H1 (cell line): ENCODE measurements around the gene BCHE. TPM values are rescaled to one million over a fixed set of nuclear protein-coding genes. Genes with fewer than 3 reads are reported as not detected.

Experiments
- CTCF ChIA-PET: fragments of 300-600 bp; sonication (Branson Sonifier 250); formaldehyde crosslinking; loops from one replicate; lab custom pipeline; 2021; ENCODE audit not compliant: partially characterized antibody; lab: Charles Lee
- POLR2A ChIA-PET: fragments of 300-600 bp; sonication (Branson Sonifier 250); formaldehyde crosslinking; loops from one replicate; lab custom pipeline; 2021; ENCODE audit warnings: inconsistent platforms; ENCODE audit not compliant: partially characterized antibody; lab: Charles Lee
- DNase-seq, 2 experiments: peaks; one replicate each; pipeline versions ENCODE4 v3.0.0 to v3.0.0-alpha.2; 2010 to 2022; ENCODE audit warnings: low spot score in 2 of 2, low read depth in 1 of 2, mixed read lengths in 1 of 2
- FAIRE-seq: peaks from 2 replicates; lab custom pipeline; 2011; peaks lifted over from hg19 to GRCh38; lab: Jason Lieb, UNC
- H2AFZ ChIP-seq: 2 replicates; pipeline ENCODE4 v1.8.1; 2012; ENCODE audit warnings: low read length, inconsistent platforms
- H2AK5ac ChIP-seq: 2 replicates; pipeline ENCODE4 v1.6.1; 2013; ENCODE audit warnings: low read depth, low read length
- H2BK120ac ChIP-seq: replicated peaks from 2 replicates; pipeline ENCODE3; 2013; ENCODE audit warnings: low read depth, low read length, inconsistent platforms
- H2BK12ac ChIP-seq: 2 replicates; pipeline ENCODE4 v1.6.1; 2013; ENCODE audit warnings: low read depth, low read length
- H2BK15ac ChIP-seq: 2 replicates; pipeline ENCODE4 v1.6.1; 2013; ENCODE audit warnings: low read length
- H2BK20ac ChIP-seq: 2 replicates; pipeline ENCODE4 v1.6.1; 2013; ENCODE audit warnings: low read length
- H2BK5ac ChIP-seq: 2 replicates; pipeline ENCODE4 v1.6.1; 2013; ENCODE audit warnings: low read depth, low read length
- H3K14ac ChIP-seq: 2 replicates; pipeline ENCODE4 v1.6.1; 2013; ENCODE audit warnings: inconsistent platforms; ENCODE audit not compliant: insufficient read length
- H3K18ac ChIP-seq: 2 replicates; pipeline ENCODE4 v1.6.1; 2013; ENCODE audit warnings: low read length; ENCODE audit errors: extremely low read depth
- H3K23ac ChIP-seq: 2 replicates; pipeline ENCODE4 v1.6.1; 2013; ENCODE audit warnings: inconsistent platforms; ENCODE audit not compliant: insufficient read length
- H3K23me2 ChIP-seq: 2 replicates; pipeline ENCODE4 v1.6.1; 2013; ENCODE audit warnings: low read depth, low read length
- H3K27ac ChIP-seq: 2 replicates; pipeline ENCODE4 v1.6.1; 2011; ENCODE audit warnings: low read depth, low read length, inconsistent platforms
- H3K27me3 ChIP-seq, 4 experiments: replicated peaks in 1 of 4; 1 replicate in 1 of 4; 2 replicates in 3 of 4; pipeline versions ENCODE4 v1.6.1 to v1.8.1; 2011 to 2013; ENCODE audit warnings: low read length in 3 of 4, mild to moderate bottlenecking in 3 of 4, inconsistent platforms in 2 of 4, mixed read lengths in 2 of 4, moderate library complexity in 1 of 4; ENCODE audit not compliant: control insufficient read depth in 3 of 4, insufficient read depth in 3 of 4; ENCODE audit errors: extremely low read depth in 1 of 4
- H3K36me3 ChIP-seq, 4 experiments: 2 replicates each; pipeline versions ENCODE4 v1.6.1 to v1.8.1; 2011 to 2013; ENCODE audit warnings: mild to moderate bottlenecking in 4 of 4, low read length in 3 of 4, moderate library complexity in 2 of 4, control low read depth in 1 of 4, inconsistent platforms in 1 of 4; ENCODE audit not compliant: insufficient read depth in 4 of 4, control insufficient read depth in 2 of 4
- H3K4ac ChIP-seq: replicated peaks from 2 replicates; pipeline ENCODE3; 2013; ENCODE audit warnings: low read length, low read depth, mixed read lengths, inconsistent platforms; ENCODE audit not compliant: insufficient read length
- H3K4me1 ChIP-seq, 4 experiments: replicated peaks in 1 of 4; 1 replicate in 1 of 4; 2 replicates in 3 of 4; pipeline versions ENCODE4 v1.6.1 to v1.8.1; 2011 to 2013; ENCODE audit warnings: low read length in 3 of 4, inconsistent platforms in 2 of 4, mixed read lengths in 1 of 4; ENCODE audit not compliant: insufficient read depth in 4 of 4, control insufficient read depth in 3 of 4
- H3K4me2 ChIP-seq, 2 experiments: 2 replicates each; pipeline versions ENCODE4 v1.6.1 to v1.8.1; 2011 to 2013; ENCODE audit warnings: low read depth in 2 of 2, low read length in 2 of 2, control low read depth in 1 of 2, inconsistent platforms in 1 of 2, mild to moderate bottlenecking in 1 of 2; ENCODE audit not compliant: insufficient read depth in 1 of 2
- H3K4me3 ChIP-seq, 4 experiments: fragments of 200-600, 300-600 bp in 1 of 4; sonication (generic), shearing (Covaris generic), sonication (Bioruptor Twin) in 1 of 4; 2 replicates each; pipeline versions ENCODE4 v1.5.1 to v1.8.1; 2011 to 2016; ENCODE audit warnings: low read length in 4 of 4, low read depth in 3 of 4, control low read depth in 2 of 4, inconsistent platforms in 2 of 4, mild to moderate bottlenecking in 2 of 4, mixed read lengths in 1 of 4, moderate library complexity in 1 of 4; ENCODE audit not compliant: insufficient read depth in 2 of 4; ENCODE audit errors: extremely low read depth in 1 of 4
- H3K56ac ChIP-seq: replicated peaks from 2 replicates; pipeline ENCODE3; 2013; ENCODE audit warnings: low read depth, mild to moderate bottlenecking, mixed read lengths, low read length, inconsistent platforms; ENCODE audit not compliant: insufficient read length
- H3K79me1 ChIP-seq: 2 replicates; pipeline ENCODE4 v1.6.1; 2013; ENCODE audit warnings: low read depth, low read length, control low read depth
- H3K79me2 ChIP-seq, 2 experiments: 2 replicates each; pipeline versions ENCODE4 v1.6.1 to v1.8.1; 2012 to 2013; ENCODE audit warnings: low read length in 2 of 2, mild to moderate bottlenecking in 2 of 2, inconsistent platforms in 1 of 2; ENCODE audit not compliant: insufficient read depth in 2 of 2, control insufficient read depth in 1 of 2
- H3K9ac ChIP-seq, 4 experiments: replicated peaks in 1 of 4; 1 replicate in 1 of 4; 2 replicates in 3 of 4; pipeline versions ENCODE4 v1.6.1 to v1.8.1; 2011 to 2013; ENCODE audit warnings: low read depth in 3 of 4, low read length in 3 of 4, control low read depth in 2 of 4, mild to moderate bottlenecking in 2 of 4, moderate library complexity in 2 of 4, inconsistent platforms in 1 of 4; ENCODE audit errors: extremely low read depth in 1 of 4
- H3K9me3 ChIP-seq, 2 experiments: 2 replicates each; pipeline versions ENCODE4 v1.6.1 to v1.8.1; 2012 to 2013; ENCODE audit warnings: mild to moderate bottlenecking in 2 of 2, moderate library complexity in 2 of 2, control low read depth in 1 of 2, inconsistent platforms in 1 of 2, low read depth in 1 of 2, low read length in 1 of 2, mixed read lengths in 1 of 2; ENCODE audit not compliant: insufficient read depth in 2 of 2
- H4K20me1 ChIP-seq, 2 experiments: replicated peaks in 1 of 2; 2 replicates each; pipeline versions ENCODE3 to v1.8.1; 2011 to 2013; ENCODE audit warnings: inconsistent platforms in 2 of 2, low read length in 2 of 2, mild to moderate bottlenecking in 1 of 2; ENCODE audit not compliant: insufficient read depth in 2 of 2, control insufficient read depth in 1 of 2
- H4K5ac ChIP-seq: 2 replicates; pipeline ENCODE4 v1.6.1; 2013; ENCODE audit warnings: low read length, low read depth, mixed read lengths, inconsistent platforms; ENCODE audit not compliant: insufficient read length
- H4K8ac ChIP-seq: 2 replicates; pipeline ENCODE4 v1.8.0; 2013; ENCODE audit warnings: mild to moderate bottlenecking, moderate library complexity, low read length, inconsistent platforms; ENCODE audit not compliant: insufficient read depth; ENCODE audit errors: extremely low read depth
- H4K91ac ChIP-seq: replicated peaks from 2 replicates; pipeline ENCODE3; 2013; ENCODE audit warnings: low read length, mixed read lengths, inconsistent platforms; ENCODE audit not compliant: insufficient read length
- CEBPB ChIP-seq: IDR thresholded peaks from 2 replicates; pipeline ENCODE4 v1.6.1; 2012; ENCODE audit warnings: low read depth, low read length
- TAF7 ChIP-seq: optimal IDR thresholded peaks from 2 replicates; pipeline ENCODE3; 2011; ENCODE audit warnings: low read depth, mild to moderate bottlenecking, inconsistent platforms, low read length, moderate library complexity, borderline replicate concordance
- WGBS, 2 experiments: shearing (Covaris generic) in 1 of 2; methylation state at CpG; one replicate each; pipeline versions ENCODE4 v1.1.6 to v1.1.7; 2013 to 2015; ENCODE audit warnings: low lambda C conversion rate in 2 of 2, mixed read lengths in 2 of 2, inconsistent platforms in 1 of 2, low coverage in 1 of 2, missing lambda C conversion rate in 1 of 2; ENCODE audit not compliant: insufficient replicate concordance in 2 of 2, insufficient coverage in 1 of 2, insufficient read length in 1 of 2; ENCODE audit errors: extremely low coverage in 1 of 2, missing lambda C conversion rate in 1 of 2; 5-methylcytosine and 5-hydroxymethylcytosine counted together
- polyA plus RNA-seq, 7 experiments: library from polyadenylated mRNA; depleted of rRNA in 3 of 7; stranded (reverse) in 5 of 7; unstranded in 2 of 7; fragments of >200 nt in 5 of 7; fragments of 200-250 nt in 2 of 7; gene quantifications; 1 replicate in 5 of 7; 2 replicates in 1 of 7; 4 replicates in 1 of 7; pipeline versions ENCODE4 v1.2.1 to v1.2.3, GENCODE V29; 2011 to 2013; ENCODE audit warnings: missing spikeins in 2 of 7, mixed read lengths in 2 of 7
- total RNA-seq: library from RNA; stranded (reverse); fragmentation: NEBNext Ultra II Directional; extraction: Animal tissue kit (Norgen Biotek cat#: 25700); gene quantifications from 2 replicates; pipeline ENCODE4 v1.2.1, GENCODE V29; 2021

Gene BCHE
- total and polyA plus RNA-seq, 2 of the 8 experiments (the other 6 are each of a cell fraction or from before 2014, with no cell fraction given) = 0.56 to 1.9 TPM

DNA sequence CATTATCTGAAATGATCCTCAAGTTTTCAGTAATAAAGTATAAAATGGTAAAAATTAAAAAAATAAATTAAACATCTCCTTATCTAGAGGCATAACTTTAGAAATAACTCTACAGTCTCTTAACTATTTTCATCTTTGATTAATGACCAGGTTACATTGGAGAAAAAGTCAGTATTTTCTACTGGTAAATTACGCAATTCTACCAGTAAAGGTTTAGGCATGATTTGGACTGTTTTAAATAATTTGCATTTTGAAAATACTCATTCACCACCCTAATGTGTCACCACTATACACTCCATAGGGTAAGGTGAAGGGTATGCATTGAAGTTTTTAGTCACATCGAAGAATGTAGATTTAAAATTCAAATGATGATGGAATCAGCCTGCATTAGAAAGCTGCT is 45.9 kb upstream of the BCHE start:
- 75% methylated on average over 2 of the region's 2 CpGs; no CpG with 5 or more reads in 1 of the 2 experiments for WGBS, 2 experiments
- Histone ChIP-seq H3K23me2 (no peaks in the 10 kb centered on the region), H3K9me3 (no peaks in the 10 kb centered on the region), H2BK15ac (no peak overlapping the region), H4K8ac (no peak overlapping the region), H2BK5ac (no peak overlapping the region), H3K36me3 (no peaks in the 10 kb centered on the region), H3K27ac (no peak overlapping the region), H3K56ac (no peak overlapping the region), H4K91ac (no peak overlapping the region), H2BK12ac (no peak overlapping the region), H3K4ac (no peak overlapping the region), H3K23ac (no peak overlapping the region), H3K9ac (no peak overlapping the region), H3K14ac (no peak overlapping the region), H4K20me1 (no peaks in the 10 kb centered on the region), H2AK5ac (no peak overlapping the region), H2BK20ac (no peak overlapping the region), H3K4me2 (no peak overlapping the region), H3K79me2 (no peaks in the 10 kb centered on the region), H3K4me3 (no peak overlapping the region), H3K79me1 (no peaks in the 10 kb centered on the region), H4K5ac (no peak overlapping the region), H3K18ac (no peak overlapping the region), H3K4me1 (peaks cover 0 to 6% (median 2%) of the 10 kb centered on the region in 4 experiments; a peak in 2 of 7 replicates), H3K27me3 (no peaks in the 10 kb centered on the region), H2BK120ac (no peak overlapping the region), H2AFZ (no peak overlapping the region)
- ChIA-PET CTCF (interaction anchor here (3.0 kb wide), 1 partner anchor 13 kb away, joined by 15 read pairs; no protein-coding TSS in a partner anchor), POLR2A (no interaction called here)
- FAIRE-seq = no peak
- TF ChIP-seq TAF7 (no peak), CEBPB (peak; percentile 74; the same call in 1 of the 2 replicates)
- DNase-seq = no peak
